ENCODE measurements around the gene AGPAT2.

GRCh38 chr9:136718345-136719194 is 31.3 kb upstream of the AGPAT2 start:
- TF ChIP-seq CTCF (IDR thresholded peaks at IDR 0.05): no peak
- no peak for TF ChIP-seq CREB1 (CRISPR knock-in tag; IDR thresholded peaks at IDR 0.05)
- TF ChIP-seq ZNF263 (CRISPR knock-in tag; IDR thresholded peaks at IDR 0.05; ENCODE audit: low read depth): no peak
- TF ChIP-seq ATF2 (CRISPR knock-in tag; IDR thresholded peaks at IDR 0.05; ENCODE audit: borderline replicate concordance, low read depth): no peak
- no peak for TF ChIP-seq ZNF423 (CRISPR knock-in tag; IDR thresholded peaks at IDR 0.05)
- no peak for TF ChIP-seq MXD4 (CRISPR knock-in tag; IDR thresholded peaks at IDR 0.05; ENCODE audit: borderline replicate concordance)
- TF ChIP-seq ZNF416 (CRISPR knock-in tag; IDR thresholded peaks at IDR 0.05): no peak
- no peak for TF ChIP-seq STAT6 (CRISPR knock-in tag; conservative IDR thresholded peaks at IDR 0.05; ENCODE audit: low read depth)
- no peak for TF ChIP-seq FOXK1 (CRISPR knock-in tag; IDR thresholded peaks at IDR 0.05)
- TF ChIP-seq E2F5 (CRISPR knock-in tag; IDR thresholded peaks at IDR 0.05): no peak
- TF ChIP-seq USF2 (CRISPR knock-in tag; IDR thresholded peaks at IDR 0.05): no peak
- TF ChIP-seq ZBTB21 (CRISPR knock-in tag; IDR thresholded peaks at IDR 0.05; ENCODE audit: borderline replicate concordance): no peak
- TF ChIP-seq SMAD3 (CRISPR knock-in tag; IDR thresholded peaks at IDR 0.05; ENCODE audit: borderline replicate concordance): no peak
- TF ChIP-seq MAX (CRISPR knock-in tag; IDR thresholded peaks at IDR 0.05): no peak

All from WTC11 (cell line).